HCT116 (cell line): ENCODE results near the gene SDCCAG8. TPM values are rescaled to one million over a fixed set of nuclear protein-coding genes. Genes with fewer than 3 reads are reported as not detected.

Experiments
- ATAC-seq: fragments of 200-7000 bp; cut with Tn5 transposase; 2 replicates; pipeline ENCODE4 v1.9.1; 2020; ENCODE audit warnings: mild to moderate bottlenecking, moderate library complexity
- BruUV-seq: library from RNA; stranded (reverse); fragments of 400-500 nt; replicated peaks from 2 replicates; lab custom pipeline; 2021; lab: Mats Ljungman, UMichigan
- CTCF ChIA-PET: fragments of 300-600 bp; sonication (Branson Sonifier 250); formaldehyde crosslinking; loops from one replicate; lab custom pipeline; 2021; ENCODE audit warnings: antibody characterized with exemption; lab: Charles Lee
- POLR2A ChIA-PET: fragments of 300-600, 350-600 bp; sonication (Branson Sonifier 250); formaldehyde crosslinking; loops from one replicate; lab custom pipeline; 2021; ENCODE audit warnings: antibody characterized with exemption; lab: Charles Lee
- RAD21 ChIA-PET, 2 experiments: fragments of 300-600 bp; sonication (Branson Sonifier 250); formaldehyde crosslinking; loops; one replicate each; lab custom pipeline; 2023; ENCODE audit warnings: low total read pairs in 2 of 2; ENCODE audit not compliant: uncharacterized antibody in 2 of 2, unreplicated experiment in 2 of 2, low non-redundant PET in 1 of 2; lab: Charles Lee
- DNase-seq: peaks from one replicate; pipeline ENCODE4 v3.0.0-alpha.2; 2010; ENCODE audit warnings: low read depth, low spot score
- H2AFZ ChIP-seq: fragments of 200-600 bp; shearing (Covaris generic), sonication (generic); 2 replicates; pipeline ENCODE4 v1.6.1; 2017; ENCODE audit warnings: low read depth, mixed run types, mixed read lengths, antibody characterized with exemption, low read length; ENCODE audit not compliant: poor library complexity, severe bottlenecking
- H3K27ac ChIP-seq: 2 replicates; pipeline ENCODE4 v1.5.1; 2012; ENCODE audit warnings: low read depth, low read length
- H3K27me3 ChIP-seq: fragments of 200-600 bp; sonication (generic); 2 replicates; pipeline ENCODE4 v1.6.1; 2016; ENCODE audit warnings: mixed run types, low read length, mixed read lengths; ENCODE audit not compliant: insufficient read depth
- H3K36me3 ChIP-seq, 2 experiments: fragments of 200-500 bp in 1 of 2; fragments of 200-600 bp in 1 of 2; sonication (Bioruptor generic) in 1 of 2; sonication (generic) in 1 of 2; 2 replicates each; pipeline versions ENCODE4 v1.5.1 to v1.6.1; 2014 to 2016; ENCODE audit warnings: low read length in 2 of 2, inconsistent platforms in 1 of 2, mixed read lengths in 1 of 2, mixed run types in 1 of 2; ENCODE audit not compliant: insufficient read depth in 2 of 2, control insufficient read depth in 1 of 2
- H3K4me1 ChIP-seq, 2 experiments: fragments of 200-600 bp in 1 of 2; sonication (generic) in 1 of 2; 2 replicates each; pipeline versions ENCODE4 v1.5.1 to v1.6.1; 2012 to 2017; ENCODE audit warnings: low read length in 2 of 2, inconsistent platforms in 1 of 2, mild to moderate bottlenecking in 1 of 2, mixed read lengths in 1 of 2, mixed run types in 1 of 2, moderate library complexity in 1 of 2; ENCODE audit not compliant: insufficient read depth in 2 of 2, control insufficient read depth in 1 of 2
- H3K4me2 ChIP-seq: fragments of 200-600 bp; sonication (generic); 2 replicates; pipeline ENCODE4 v1.6.1; 2017; ENCODE audit warnings: mixed run types, low read length, mixed read lengths
- H3K4me3 ChIP-seq, 2 experiments: fragments of 200-600 bp in 1 of 2; sonication (generic) in 1 of 2; replicated peaks in 1 of 2; 2 replicates each; pipeline ENCODE4 v1.5.1; 2011 to 2016; ENCODE audit warnings: low read length in 2 of 2, control low read depth in 1 of 2, low read depth in 1 of 2, mild to moderate bottlenecking in 1 of 2, mixed read lengths in 1 of 2, mixed run types in 1 of 2
- H3K79me2 ChIP-seq: fragments of 200-600 bp; sonication (generic); 2 replicates; pipeline ENCODE4 v1.6.1; 2017; ENCODE audit warnings: mild to moderate bottlenecking, mixed run types, low read length, moderate library complexity, mixed read lengths; ENCODE audit not compliant: insufficient read depth
- H3K9ac ChIP-seq: fragments of 200-600 bp; sonication (generic); 2 replicates; pipeline ENCODE4 v1.6.1; 2016; ENCODE audit warnings: low read length, mixed read lengths
- H3K9me2 ChIP-seq: fragments of 200-600 bp; sonication (generic), shearing (Covaris generic); 2 replicates; pipeline ENCODE4 v1.6.1; 2017; ENCODE audit warnings: mixed run types, mild to moderate bottlenecking, moderate library complexity; ENCODE audit not compliant: insufficient read depth
- H3K9me3 ChIP-seq, 2 experiments: fragments of 200-500 bp in 1 of 2; fragments of 200-600 bp in 1 of 2; sonication (Bioruptor generic) in 1 of 2; sonication (generic) in 1 of 2; 2 replicates each; pipeline ENCODE4 v1.6.1; 2014 to 2017; ENCODE audit warnings: low read length in 2 of 2, mixed read lengths in 2 of 2, inconsistent platforms in 1 of 2, low read depth in 1 of 2, mild to moderate bottlenecking in 1 of 2, mixed run types in 1 of 2, moderate library complexity in 1 of 2; ENCODE audit not compliant: control insufficient read depth in 1 of 2, insufficient read depth in 1 of 2
- H4K20me1 ChIP-seq: fragments of 200-600 bp; sonication (generic), shearing (Covaris generic); 2 replicates; pipeline ENCODE4 v1.6.1; 2017; ENCODE audit warnings: mixed run types, mild to moderate bottlenecking, moderate library complexity; ENCODE audit not compliant: insufficient read depth
- CBX3 ChIP-seq: IDR thresholded peaks from 2 replicates; pipeline ENCODE4 v1.6.1; 2012; ENCODE audit warnings: low read depth
- MAX ChIP-seq: IDR thresholded peaks from 2 replicates; pipeline ENCODE4 v1.6.1; 2012
- POLR2A ChIP-seq: IDR thresholded peaks from 2 replicates; pipeline ENCODE4 v1.7.0; 2011; ENCODE audit warnings: borderline replicate concordance; ENCODE audit not compliant: insufficient read depth, insufficient read length; ENCODE audit errors: extremely low read depth
- RAD21 ChIP-seq: IDR thresholded peaks from 2 replicates; pipeline ENCODE4 v1.6.1; 2012; ENCODE audit warnings: low read depth, mild to moderate bottlenecking
- SP1 ChIP-seq: IDR thresholded peaks from 2 replicates; pipeline ENCODE4 v1.6.1; 2012; ENCODE audit warnings: low read depth
- SRF ChIP-seq: IDR thresholded peaks from 2 replicates; pipeline ENCODE4 v1.6.1; 2012; ENCODE audit warnings: low read depth
- intact Hi-C: fragments of 100-400 bp; cut with micrococcal nuclease; formaldehyde crosslinking; loops from 2 replicates; pipeline ENCODE4 v1.10.0; 2022
- total RNA-seq: library from RNA; stranded (reverse); gene quantifications from one replicate; pipeline ENCODE4 v1.2.1, GENCODE V29; 2021; ENCODE audit not compliant: unreplicated experiment
- TF ChIP-seq, protein P1 (sequence below): IDR thresholded peaks from 2 replicates; pipeline ENCODE4 v1.6.1; 2011; ENCODE audit warnings: mild to moderate bottlenecking, low read length, moderate library complexity; ENCODE audit not compliant: insufficient replicate concordance; ENCODE audit errors: extremely low read depth
- TF ChIP-seq, protein P2 (sequence below), 3 experiments: fragments of 200-600 bp in 1 of 3; sonication (generic) in 1 of 3; IDR thresholded peaks in 2 of 3; conservative IDR thresholded peaks in 1 of 3; 2 replicates each; pipeline ENCODE4 v1.5.1; 2012 to 2017; ENCODE audit warnings: low read depth in 2 of 3, low read length in 2 of 3, antibody characterized with exemption in 1 of 3, borderline replicate concordance in 1 of 3, control low read depth in 1 of 3, mild to moderate bottlenecking in 1 of 3, mixed read lengths in 1 of 3, mixed run types in 1 of 3, moderate library complexity in 1 of 3; ENCODE audit not compliant: insufficient read depth in 1 of 3

Gene SDCCAG8
- total RNA-seq, 1 experiment from 2014 or later: 38.2 TPM

GRCh38 chr1:243280571-243281129 lies 24.8 kb downstream of the SDCCAG8 start (continued):
- TF ChIP-seq MAX (no peak), CBX3 (no peak)

DNA sequence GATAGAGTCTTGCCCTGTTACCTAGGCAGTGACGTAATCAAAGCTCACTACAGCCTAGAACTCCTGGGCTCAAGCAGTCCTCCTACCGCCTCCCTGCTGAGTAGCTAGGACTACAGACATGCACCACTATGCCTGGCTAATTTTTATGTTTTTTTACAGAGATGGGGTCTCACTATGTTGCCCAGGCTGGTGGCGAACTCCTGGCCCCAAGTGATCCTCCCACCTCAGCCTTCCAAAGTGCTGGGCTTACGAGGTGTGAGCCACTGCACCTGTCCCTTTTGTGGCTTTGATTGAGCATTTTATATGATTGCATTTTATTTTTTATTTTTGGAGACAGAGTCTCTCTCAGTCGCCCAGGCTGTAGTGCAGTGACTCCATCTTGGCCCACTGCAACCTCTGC lies 25.8 kb downstream of the SDCCAG8 start:
- BruUV-seq: no TSS peak
- TF ChIP-seq SRF (no peak), SP1 (no peak), RAD21 (no peak), POLR2A (no peak)
- TF ChIP-seq, protein P1, sequence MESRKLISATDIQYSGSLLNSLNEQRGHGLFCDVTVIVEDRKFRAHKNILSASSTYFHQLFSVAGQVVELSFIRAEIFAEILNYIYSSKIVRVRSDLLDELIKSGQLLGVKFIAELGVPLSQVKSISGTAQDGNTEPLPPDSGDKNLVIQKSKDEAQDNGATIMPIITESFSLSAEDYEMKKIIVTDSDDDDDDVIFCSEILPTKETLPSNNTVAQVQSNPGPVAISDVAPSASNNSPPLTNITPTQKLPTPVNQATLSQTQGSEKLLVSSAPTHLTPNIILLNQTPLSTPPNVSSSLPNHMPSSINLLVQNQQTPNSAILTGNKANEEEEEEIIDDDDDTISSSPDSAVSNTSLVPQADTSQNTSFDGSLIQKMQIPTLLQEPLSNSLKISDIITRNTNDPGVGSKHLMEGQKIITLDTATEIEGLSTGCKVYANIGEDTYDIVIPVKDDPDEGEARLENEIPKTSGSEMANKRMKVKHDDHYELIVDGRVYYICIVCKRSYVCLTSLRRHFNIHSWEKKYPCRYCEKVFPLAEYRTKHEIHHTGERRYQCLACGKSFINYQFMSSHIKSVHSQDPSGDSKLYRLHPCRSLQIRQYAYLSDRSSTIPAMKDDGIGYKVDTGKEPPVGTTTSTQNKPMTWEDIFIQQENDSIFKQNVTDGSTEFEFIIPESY: no peak
- TF ChIP-seq, protein P2, sequence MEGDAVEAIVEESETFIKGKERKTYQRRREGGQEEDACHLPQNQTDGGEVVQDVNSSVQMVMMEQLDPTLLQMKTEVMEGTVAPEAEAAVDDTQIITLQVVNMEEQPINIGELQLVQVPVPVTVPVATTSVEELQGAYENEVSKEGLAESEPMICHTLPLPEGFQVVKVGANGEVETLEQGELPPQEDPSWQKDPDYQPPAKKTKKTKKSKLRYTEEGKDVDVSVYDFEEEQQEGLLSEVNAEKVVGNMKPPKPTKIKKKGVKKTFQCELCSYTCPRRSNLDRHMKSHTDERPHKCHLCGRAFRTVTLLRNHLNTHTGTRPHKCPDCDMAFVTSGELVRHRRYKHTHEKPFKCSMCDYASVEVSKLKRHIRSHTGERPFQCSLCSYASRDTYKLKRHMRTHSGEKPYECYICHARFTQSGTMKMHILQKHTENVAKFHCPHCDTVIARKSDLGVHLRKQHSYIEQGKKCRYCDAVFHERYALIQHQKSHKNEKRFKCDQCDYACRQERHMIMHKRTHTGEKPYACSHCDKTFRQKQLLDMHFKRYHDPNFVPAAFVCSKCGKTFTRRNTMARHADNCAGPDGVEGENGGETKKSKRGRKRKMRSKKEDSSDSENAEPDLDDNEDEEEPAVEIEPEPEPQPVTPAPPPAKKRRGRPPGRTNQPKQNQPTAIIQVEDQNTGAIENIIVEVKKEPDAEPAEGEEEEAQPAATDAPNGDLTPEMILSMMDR (IDR thresholded peaks at IDR 0.05 in 2 of 3, conservative IDR thresholded peaks at IDR 0.05 in 1 of 3; ENCODE audit: borderline replicate concordance in 1 of 3, insufficient read depth in 1 of 3, low read depth in 2 of 3, low read length in 2 of 3): no peak
- Histone ChIP-seq H3K27ac (no peak overlapping the region), H3K4me2 (no peak overlapping the region), H4K20me1 (no peaks in the 10 kb centered on the region; the same call in 1 of the 2 replicates), H3K9me3 (no peaks in the 10 kb centered on the region), H3K36me3 (peaks cover 0 to 4% of the 10 kb centered on the region in 2 experiments; a peak in 1 of 4 replicates), H2AFZ (no peak overlapping the region), H3K9ac (no peak overlapping the region), H3K4me1 (no peaks in the 10 kb centered on the region), H3K9me2 (no peaks in the 10 kb centered on the region), H3K27me3 (no peaks in the 10 kb centered on the region), H3K4me3 (no peak overlapping the region), H3K79me2 (no peaks in the 10 kb centered on the region)
- intact Hi-C loops: no loop called here
- POLR2A ChIA-PET: no interaction called here
- DNase-seq: no peak
- ATAC-seq: no peak
- CTCF ChIA-PET: no interaction called here
- RAD21 ChIA-PET: no interaction called here
